ENCODE measurements around the gene PI4K2B. TPM values are rescaled to one million over a fixed set of nuclear protein-coding genes. Genes with fewer than 3 reads are reported as not detected.
"Not testable (repeated sequence)": the region's sequence is repeated elsewhere in the genome, so short reads cannot be mapped to it uniquely, and the experiment has no call there.

Gene PI4K2B
- total and polyA plus RNA-seq, 12 donors: 1.6 to 6.0 (median 2.2) TPM

- H3K4me1 ChIP-seq: peaks cover 0 to 10% (median 0%) of the 10 kb centered on the region in 9 donors
- H3K4me3 ChIP-seq: no peak overlapping the region
- H3K27me3 ChIP-seq: no peaks in the 10 kb centered on the region
- ATAC-seq: no peak
- intact Hi-C loops (cut with DNase I): no loop called here
- no peak for DNase-seq
- WGBS, 2 donors: 65 to 77% methylated on average over 3 of the region's 3 CpGs
- no peak overlapping the region for H3K27ac ChIP-seq
- no peak for TF ChIP-seq CTCF (IDR thresholded peaks at IDR 0.05)
- no peaks in the 10 kb centered on the region for H3K36me3 ChIP-seq
- H3K9me3 ChIP-seq: peaks cover 0 to 15% (median 2%) of the 10 kb centered on the region in 11 donors
Measured at GRCh38 chr4:25213347-25213979, 20.4 kb upstream of the PI4K2B start.

- H3K4me3 ChIP-seq; intact Hi-C loops (cut with DNase I); H3K27me3 ChIP-seq; H3K27ac ChIP-seq; DNase-seq; H3K36me3 ChIP-seq; ATAC-seq: not testable (repeated sequence)
- peaks cover 0 to 10% (median 0%) of the 10 kb centered on the region in 9 donors for H3K4me1 ChIP-seq
- 86 to 96% methylated on average over 1 of the region's 1 CpG for WGBS, 2 donors
- H3K9me3 ChIP-seq: peaks cover 0 to 15% (median 2%) of the 10 kb centered on the region in 11 donors
Measured at GRCh38 chr4:25214750-25215149, 19.1 kb upstream of the PI4K2B start.

- Histone ChIP-seq H3K9me3 (peaks cover 0 to 15% (median 2%) of the 10 kb centered on the region in 11 donors), H3K4me3 (no peak overlapping the region), H3K4me1 (peaks cover 0 to 10% (median 0%) of the 10 kb centered on the region in 9 donors), H3K36me3 (no peaks in the 10 kb centered on the region), H3K27ac (no peak overlapping the region), H3K27me3 (no peaks in the 10 kb centered on the region)
- 78 to 91% methylated on average over 1 of the region's 1 CpG for WGBS, 2 donors
- no peak for TF ChIP-seq CTCF (IDR thresholded peaks at IDR 0.05)
- DNase-seq (no peak), ATAC-seq (no peak)
- intact Hi-C loops (cut with DNase I): no loop called here
Measured at GRCh38 chr4:25215511-25215910, 18.3 kb upstream of the PI4K2B start.

GRCh38 chr4:25221377-25221776 lies 12.5 kb upstream of the PI4K2B start:
- peaks cover 0 to 63% (median 27%) of the 10 kb centered on the region in 11 donors for H3K9me3 ChIP-seq
- TF ChIP-seq CTCF (IDR thresholded peaks at IDR 0.05): no peak
- intact Hi-C loops (cut with DNase I): no loop called here
- no peak for ATAC-seq
- no peak overlapping the region for H3K4me3 ChIP-seq
- WGBS, 2 donors: 93 to 100% methylated on average over 1 of the region's 1 CpG
- no peak overlapping the region for H3K27ac ChIP-seq
- no peaks in the 10 kb centered on the region for H3K4me1 ChIP-seq
- H3K27me3 ChIP-seq: no peaks in the 10 kb centered on the region
- no peak for DNase-seq
- no peaks in the 10 kb centered on the region for H3K36me3 ChIP-seq

GRCh38 chr4:25223802-25224375 lies 9.9 kb upstream of the PI4K2B start:
- no peak overlapping the region for H3K4me3 ChIP-seq
- H3K27me3 ChIP-seq: no peaks in the 10 kb centered on the region
- WGBS, 2 donors: 78 to 82% methylated on average over 7 of the region's 7 CpGs
- intact Hi-C loops (cut with DNase I): no loop called here
- no peak for TF ChIP-seq CTCF (IDR thresholded peaks at IDR 0.05)
- H3K9me3 ChIP-seq: peaks cover 0 to 83% (median 31%) of the 10 kb centered on the region in 11 donors
- H3K4me1 ChIP-seq: no peaks in the 10 kb centered on the region
- ATAC-seq (no peak), DNase-seq (no peak)
- no peak overlapping the region for H3K27ac ChIP-seq
- no peaks in the 10 kb centered on the region for H3K36me3 ChIP-seq
